GM15510 (cell line): ENCODE data around the gene RLN1.
"Not testable (repeated sequence)": the region's sequence is repeated elsewhere in the genome, so short reads cannot be mapped to it uniquely, and the experiment has no call there.

Experiments
- POLR2A ChIP-seq: IDR thresholded peaks from 3 replicates; pipeline ENCODE4 v1.6.1; 2011; ENCODE audit warnings: borderline replicate concordance; ENCODE audit not compliant: insufficient read length; ENCODE audit errors: extremely low read depth

The RLN1 gene, protein sequence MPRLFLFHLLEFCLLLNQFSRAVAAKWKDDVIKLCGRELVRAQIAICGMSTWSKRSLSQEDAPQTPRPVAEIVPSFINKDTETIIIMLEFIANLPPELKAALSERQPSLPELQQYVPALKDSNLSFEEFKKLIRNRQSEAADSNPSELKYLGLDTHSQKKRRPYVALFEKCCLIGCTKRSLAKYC

DNA sequence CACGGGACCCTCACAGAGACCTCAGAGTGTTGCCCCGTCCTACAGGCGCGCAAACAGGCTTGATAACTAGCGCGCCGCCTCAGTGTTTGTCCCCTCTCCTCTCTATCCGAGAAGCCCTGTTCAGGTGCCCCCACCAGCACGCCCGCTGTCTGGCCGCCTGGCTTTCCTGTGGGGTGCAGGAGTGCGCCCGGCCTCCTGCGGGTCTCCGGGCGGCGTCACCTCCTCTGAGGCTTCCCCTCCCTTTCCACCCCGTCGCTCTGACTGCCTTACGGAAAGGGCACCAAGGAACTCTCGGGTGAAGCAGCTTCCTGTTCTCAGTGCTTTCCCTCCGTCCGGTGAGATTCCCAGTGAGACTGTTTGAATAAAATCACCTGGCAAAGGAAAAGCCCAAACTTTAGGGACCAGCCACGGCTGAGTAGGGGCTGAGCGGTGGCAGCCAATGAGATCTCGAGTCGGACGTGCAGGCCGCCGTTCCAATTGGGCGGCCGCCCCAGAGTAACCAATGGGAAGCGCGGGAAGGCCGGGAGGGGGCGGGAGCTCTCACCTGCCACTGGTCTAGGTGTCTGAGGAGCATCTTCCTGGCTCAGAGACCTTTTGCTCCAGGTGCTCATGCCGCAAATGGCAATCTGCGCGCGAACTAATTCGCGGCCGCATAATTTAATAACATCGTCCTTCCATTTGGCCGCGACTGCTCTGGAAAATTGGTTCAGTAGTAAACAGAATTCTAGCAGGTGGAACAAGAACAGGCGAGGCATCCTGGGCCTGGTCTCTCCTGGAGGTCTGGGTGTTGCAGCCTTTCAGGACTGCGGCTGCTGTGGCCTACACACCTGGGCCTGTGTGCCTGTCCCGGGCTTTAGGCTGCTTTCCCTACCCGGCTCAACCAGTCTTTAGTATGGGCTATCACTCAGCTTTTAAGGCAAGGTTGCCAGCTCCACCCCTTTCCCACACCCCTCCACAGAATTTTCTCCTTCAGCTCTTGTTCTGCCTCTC lies at the start of gene RLN1:
RLN1 (minus strand) TSS at position 885 of the 990 bp plus-strand sequence; CDS start at position 755, 130 bp downstream.
- not testable (repeated sequence) for TF ChIP-seq POLR2A

GRCh38 chr9:5389109-5389732 lies 49.5 kb upstream of the RLN1 start:
- no peak for TF ChIP-seq POLR2A

DNA sequence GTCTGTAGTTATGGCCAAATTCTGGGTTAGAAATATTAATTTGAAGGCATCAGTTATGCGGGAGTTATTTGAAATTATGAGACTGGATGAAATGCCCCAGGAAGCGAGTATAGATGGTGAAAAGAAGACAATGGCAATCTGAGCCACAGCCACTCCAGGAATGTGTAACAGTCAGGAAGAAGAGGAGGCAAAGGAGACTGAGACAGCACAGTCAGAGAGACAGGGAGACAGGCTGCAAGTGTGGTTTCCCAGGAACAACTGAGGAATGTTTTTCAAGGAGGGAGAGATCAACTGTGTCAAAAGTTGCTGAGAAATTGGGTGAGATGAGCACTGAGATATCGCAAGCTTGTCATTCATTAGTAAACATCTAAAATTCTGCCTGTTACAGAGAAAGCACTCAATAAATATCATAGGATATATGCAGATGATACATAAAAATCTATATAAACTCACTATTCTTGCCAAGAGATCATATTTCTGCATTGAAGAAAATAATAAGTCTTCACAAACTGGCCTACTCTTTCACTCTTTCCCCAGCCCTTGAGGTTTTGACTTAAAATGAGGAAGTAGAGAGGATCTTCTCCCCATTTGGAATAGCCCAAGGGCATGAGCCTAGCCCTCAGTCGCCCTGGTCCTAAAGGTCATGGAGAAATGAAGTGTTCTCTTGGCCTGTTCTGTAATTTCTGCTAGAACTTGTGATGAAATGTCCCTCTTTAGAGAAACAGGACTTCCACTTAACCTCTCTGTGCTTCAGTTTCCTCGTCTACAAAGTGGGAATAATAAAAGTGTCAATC lies 48.5 kb upstream of the RLN1 start:
- TF ChIP-seq POLR2A, result no peak

DNA sequence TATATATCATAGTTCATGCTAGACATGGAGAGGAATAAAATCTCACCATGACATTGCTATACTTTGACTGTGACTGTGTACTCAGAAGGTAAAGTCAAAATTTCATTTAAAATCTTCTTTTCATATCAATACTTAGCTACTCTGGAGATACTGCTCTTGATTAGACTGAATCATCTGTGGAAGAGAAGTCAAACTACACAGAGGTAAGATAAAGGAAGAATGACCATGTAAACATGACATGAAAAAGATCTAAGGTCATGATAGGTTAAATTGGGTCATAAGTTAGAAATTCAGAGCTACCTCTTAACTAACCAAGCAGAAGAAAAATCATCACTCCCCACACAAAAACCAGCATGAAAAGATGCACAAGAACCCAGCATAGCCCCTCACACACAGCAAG lies 44.8 kb upstream of the RLN1 start:
- TF ChIP-seq POLR2A, result no peak

DNA sequence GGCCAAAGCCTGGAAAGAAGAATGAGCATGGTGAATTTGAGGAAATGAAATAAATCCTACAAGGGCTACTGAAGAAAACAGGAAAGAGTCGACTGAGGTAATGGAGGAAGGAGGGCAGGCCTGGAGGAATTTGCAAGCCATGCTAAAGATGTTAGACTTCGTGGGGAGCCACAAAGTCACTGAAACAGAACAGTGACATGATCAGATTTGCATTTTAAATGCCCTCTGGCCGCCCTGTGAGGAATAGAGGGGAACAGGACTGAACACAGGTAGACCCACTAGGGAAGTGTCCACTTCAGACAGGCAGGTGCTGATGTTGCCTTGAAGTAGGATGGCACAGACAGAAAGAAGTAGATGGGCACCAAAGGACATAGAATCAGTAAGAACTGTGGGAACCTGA lies 42.8 kb upstream of the RLN1 start:
- no peak for TF ChIP-seq POLR2A

DNA sequence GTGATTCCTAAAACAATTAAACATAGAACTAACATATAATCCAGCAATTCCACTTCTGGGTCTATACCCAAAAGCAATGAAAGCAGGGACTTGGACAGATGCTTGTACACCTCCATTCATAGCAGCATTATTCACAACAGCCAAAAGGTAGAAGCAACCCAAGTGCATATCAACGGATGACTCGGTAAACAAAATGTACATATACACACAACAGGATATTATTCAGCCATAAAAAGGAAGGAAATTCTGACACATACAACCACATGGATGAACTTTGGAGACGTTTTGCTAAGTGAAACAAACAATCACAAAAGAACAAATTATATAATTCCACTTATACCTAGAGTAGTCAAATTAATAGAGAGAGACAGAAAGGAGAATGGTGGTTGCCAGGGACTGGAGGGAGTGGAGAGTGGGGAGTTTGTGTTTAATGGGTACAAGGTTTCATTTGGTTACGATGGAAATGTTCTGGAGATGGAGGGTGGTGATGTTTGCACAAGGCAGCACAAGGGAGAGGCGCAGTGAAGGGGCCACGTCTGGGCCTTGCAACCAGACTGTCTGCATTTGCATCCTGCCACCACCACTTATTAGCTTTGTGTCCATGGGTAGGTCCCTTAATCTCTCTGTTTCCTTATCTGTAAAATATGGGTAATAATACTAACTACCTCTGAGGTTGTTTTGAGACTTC lies 36.3 kb upstream of the RLN1 start:
- no peak for TF ChIP-seq POLR2A

DNA sequence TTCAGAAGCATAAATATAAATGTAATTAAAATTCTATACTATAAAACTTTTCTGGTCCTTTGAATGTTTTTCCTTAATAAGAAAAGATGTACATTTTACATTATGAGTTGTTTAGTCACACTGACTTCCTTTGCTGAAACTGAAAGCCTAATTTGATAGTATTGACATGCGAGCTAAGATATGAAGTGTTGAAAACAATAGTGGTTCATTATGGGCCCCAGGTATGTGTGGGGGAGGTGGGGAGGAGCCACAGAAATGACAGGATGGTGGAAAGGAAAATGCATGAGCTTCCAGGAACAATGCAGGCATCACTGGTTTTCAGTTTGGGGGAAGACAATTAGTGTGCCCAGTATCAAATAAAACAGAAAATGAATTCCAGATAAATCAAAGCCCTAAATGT lies 35.4 kb upstream of the RLN1 start:
- no peak for TF ChIP-seq POLR2A

- no peak for TF ChIP-seq POLR2A
Measured at GRCh38 chr9:5364294-5365024, 24.8 kb upstream of the RLN1 start.

DNA sequence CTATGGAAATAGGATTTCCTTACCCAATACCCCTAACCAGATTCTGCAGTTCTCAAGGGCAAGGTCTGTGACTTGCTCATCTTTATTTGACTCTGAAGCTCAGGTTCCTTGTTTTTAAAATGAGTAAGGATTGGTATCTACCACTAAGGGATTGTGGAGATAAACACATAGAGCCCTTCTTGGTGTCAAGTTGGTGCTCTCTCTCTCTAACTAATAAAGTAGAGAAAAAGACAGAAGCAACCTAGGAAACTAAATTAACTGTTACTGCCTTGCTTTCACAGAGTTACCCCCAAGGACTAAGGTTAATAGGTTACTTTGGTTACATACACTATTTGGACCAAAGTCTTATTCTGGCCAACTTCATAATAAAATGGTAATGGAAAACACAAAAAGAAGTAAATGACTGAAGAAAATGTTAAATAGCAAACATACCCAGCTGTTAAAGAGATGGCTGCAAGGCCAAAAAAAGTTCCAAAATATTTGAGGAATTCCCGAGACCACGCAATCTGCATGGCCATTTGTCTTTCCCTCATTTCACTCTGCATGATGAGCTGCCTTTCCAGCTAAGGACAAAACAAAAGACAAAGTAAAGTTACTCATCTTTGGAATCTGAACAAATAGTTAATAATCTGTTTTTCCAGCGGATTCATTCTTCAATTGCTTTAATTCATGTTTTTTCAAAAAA lies 21.8 kb upstream of the RLN1 start:
- TF ChIP-seq POLR2A, result no peak

GRCh38 chr9:5360341-5360740 lies 20.7 kb upstream of the RLN1 start:
- TF ChIP-seq POLR2A, result no peak

- TF ChIP-seq POLR2A, result no peak
Measured at GRCh38 chr9:5357431-5358105, 17.9 kb upstream of the RLN1 start.

GRCh38 chr9:5355817-5356216 lies 16.1 kb upstream of the RLN1 start:
- no peak for TF ChIP-seq POLR2A
